ENCODE data around the gene CCDC200.
A peak's percentile ranks its signal among the peaks of the same experiment; 100 is the strongest.
"Not testable (repeated sequence)": the region's sequence is repeated elsewhere in the genome, so short reads cannot be mapped to it uniquely, and the experiment has no call there.

CCDC200 gene

GRCh38 chr17:43216369-43216761, 12.1 kb downstream of the CCDC200 start:
- Histone ChIP-seq H3K9me3 (ENCODE audit: control insufficient read depth, low read length) (no peaks in the 10 kb centered on the region), H3K27me3 (ENCODE audit: control insufficient read depth, insufficient read depth, low read length, poor library complexity, severe bottlenecking) (no peaks in the 10 kb centered on the region), H3K4me1 (ENCODE audit: control insufficient read depth, insufficient read depth, low read length) (peaks cover 6% of the 10 kb centered on the region), H3K4me3 (ENCODE audit: insufficient read depth, low read depth, low read length) (no peak overlapping the region), H3K36me3 (ENCODE audit: control insufficient read depth, insufficient read depth, low read length) (peaks cover 4% of the 10 kb centered on the region), H3K27ac (ENCODE audit: insufficient read depth, low read depth, low read length, poor library complexity, severe bottlenecking) (no peak overlapping the region)
- WGBS, 2 experiments: 92 to 93% methylated on average over 4 of the region's 4 CpGs

- Histone ChIP-seq H3K36me3 (ENCODE audit: control insufficient read depth, insufficient read depth, low read length) (peaks cover 4% of the 10 kb centered on the region), H3K9me3 (ENCODE audit: control insufficient read depth, low read length) (no peaks in the 10 kb centered on the region), H3K4me1 (ENCODE audit: control insufficient read depth, insufficient read depth, low read length) (peaks cover 6% of the 10 kb centered on the region), H3K27me3 (ENCODE audit: control insufficient read depth, insufficient read depth, low read length, poor library complexity, severe bottlenecking) (no peaks in the 10 kb centered on the region), H3K27ac (ENCODE audit: insufficient read depth, low read depth, low read length, poor library complexity, severe bottlenecking) (no peak overlapping the region), H3K4me3 (ENCODE audit: insufficient read depth, low read depth, low read length) (no peak overlapping the region)
- 89 to 97% methylated on average over 3 of the region's 3 CpGs for WGBS, 2 experiments
These were observed 13.1 kb downstream of the CCDC200 start for GRCh38 chr17:43215341-43215740.

- WGBS, 2 experiments: 91 to 92% methylated on average over 2 of the region's 2 CpGs
- Histone ChIP-seq H3K9me3 (ENCODE audit: control insufficient read depth, low read length) (no peaks in the 10 kb centered on the region), H3K4me3 (ENCODE audit: insufficient read depth, low read depth, low read length) (no peak overlapping the region), H3K27me3 (ENCODE audit: control insufficient read depth, insufficient read depth, low read length, poor library complexity, severe bottlenecking) (no peaks in the 10 kb centered on the region), H3K36me3 (ENCODE audit: control insufficient read depth, insufficient read depth, low read length) (peaks cover 6% of the 10 kb centered on the region), H3K27ac (ENCODE audit: insufficient read depth, low read depth, low read length, poor library complexity, severe bottlenecking) (no peak overlapping the region), H3K4me1 (ENCODE audit: control insufficient read depth, insufficient read depth, low read length) (peaks cover 6% of the 10 kb centered on the region)
These were observed 14.9 kb downstream of the CCDC200 start for GRCh38 chr17:43213545-43213944.

DNA sequence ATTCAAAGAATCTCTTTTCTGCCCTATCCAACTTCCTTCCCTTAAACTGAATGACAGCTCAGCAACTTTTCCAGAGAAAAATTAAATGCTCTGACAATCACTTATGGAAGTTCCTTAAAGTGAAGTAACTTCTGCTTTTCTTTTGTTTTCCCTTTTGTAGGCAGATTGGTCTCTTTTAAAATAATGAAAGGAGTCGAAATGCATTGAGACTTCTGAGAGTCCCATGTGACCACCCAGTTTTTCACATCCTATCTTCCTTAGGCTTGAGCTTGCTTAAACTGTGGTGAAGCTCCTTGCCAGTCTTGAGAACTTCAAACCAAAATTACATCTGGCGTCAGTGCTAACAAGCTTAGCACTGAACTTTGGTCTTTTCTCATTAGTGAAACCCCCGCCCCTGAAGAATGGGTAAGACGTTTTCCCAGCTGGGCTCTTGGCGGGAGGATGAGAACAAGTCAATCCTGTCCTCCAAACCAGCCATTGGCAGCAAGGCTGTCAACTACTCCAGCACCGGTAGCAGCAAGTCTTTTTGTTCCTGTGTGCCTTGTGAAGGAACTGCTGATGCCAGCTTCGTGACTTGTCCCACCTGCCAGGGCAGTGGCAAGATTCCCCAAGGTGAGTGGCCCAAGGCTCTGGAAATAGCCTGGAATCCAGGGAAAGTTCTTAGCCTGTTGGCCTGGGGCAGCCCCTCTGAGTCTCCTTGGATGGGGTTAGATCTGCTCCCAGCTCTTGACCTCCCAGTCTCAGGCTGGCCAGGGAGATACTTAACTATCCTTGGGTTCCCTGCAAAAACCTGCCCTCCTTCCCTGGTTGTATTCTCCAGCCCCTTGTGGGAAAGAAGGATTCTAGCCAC, 15.6 kb downstream of the CCDC200 start:
- Histone ChIP-seq H3K9me3 (ENCODE audit: control insufficient read depth, low read length) (no peaks in the 10 kb centered on the region), H3K36me3 (ENCODE audit: control insufficient read depth, insufficient read depth, low read length) (peaks cover 9% of the 10 kb centered on the region), H3K4me1 (ENCODE audit: control insufficient read depth, insufficient read depth, low read length) (peaks cover 6% of the 10 kb centered on the region), H3K27me3 (ENCODE audit: control insufficient read depth, insufficient read depth, low read length, poor library complexity, severe bottlenecking) (no peaks in the 10 kb centered on the region), H3K4me3 (ENCODE audit: insufficient read depth, low read depth, low read length) (peak overlapping the region; percentile 67), H3K27ac (ENCODE audit: insufficient read depth, low read depth, low read length, poor library complexity, severe bottlenecking) (no peak overlapping the region)
- 87 to 89% methylated on average over 7 of the region's 7 CpGs for WGBS, 2 experiments

GRCh38 chr17:43211480-43212402, 16.7 kb downstream of the CCDC200 start, which contains the start of gene TMEM106A:
TMEM106A (plus strand) TSS chr17:43211875; CDS start chr17:43213042, 1,167 bp downstream.
- Histone ChIP-seq H3K27ac (ENCODE audit: insufficient read depth, low read depth, low read length, poor library complexity, severe bottlenecking) (peak within 1 kb of the TSS; percentile 26), H3K9me3 (ENCODE audit: control insufficient read depth, low read length) (no peaks in the 10 kb centered on the region), H3K4me1 (ENCODE audit: control insufficient read depth, insufficient read depth, low read length) (peaks cover 6% of the 10 kb centered on the region), H3K27me3 (ENCODE audit: control insufficient read depth, insufficient read depth, low read length, poor library complexity, severe bottlenecking) (no peaks in the 10 kb centered on the region), H3K4me3 (ENCODE audit: insufficient read depth, low read depth, low read length) (peak within 1 kb of the TSS; percentile 67), H3K36me3 (ENCODE audit: control insufficient read depth, insufficient read depth, low read length) (peaks cover 9% of the 10 kb centered on the region)
- 3% methylated on average over 54 of the region's 54 CpGs for WGBS, 2 experiments

DNA sequence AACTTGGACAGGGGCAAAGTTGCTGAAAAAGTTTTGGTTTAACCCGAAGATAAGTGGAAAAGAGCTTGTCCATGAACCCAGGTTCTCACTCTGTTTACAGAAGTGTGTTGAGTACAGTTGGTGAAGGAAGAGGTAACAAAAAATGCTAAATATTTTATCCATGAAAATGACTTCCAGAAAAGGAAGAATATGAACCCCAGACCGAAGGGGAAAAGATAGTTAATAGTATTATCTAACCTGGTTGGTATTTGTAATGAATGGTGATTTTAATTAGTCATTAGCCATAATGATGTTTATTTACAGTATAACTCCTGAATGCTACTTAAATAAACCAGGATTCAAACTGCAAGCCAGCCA, 17.3 kb downstream of the CCDC200 start:
- WGBS, 2 experiments: 93 to 96% methylated on average over 1 to 2 of the region's 2 CpGs
- Histone ChIP-seq H3K36me3 (ENCODE audit: control insufficient read depth, insufficient read depth, low read length) (peaks cover 9% of the 10 kb centered on the region), H3K27ac (ENCODE audit: insufficient read depth, low read depth, low read length, poor library complexity, severe bottlenecking) (no peak overlapping the region), H3K27me3 (ENCODE audit: control insufficient read depth, insufficient read depth, low read length, poor library complexity, severe bottlenecking) (no peaks in the 10 kb centered on the region), H3K9me3 (ENCODE audit: control insufficient read depth, low read length) (no peaks in the 10 kb centered on the region), H3K4me1 (ENCODE audit: control insufficient read depth, insufficient read depth, low read length) (peaks cover 6% of the 10 kb centered on the region), H3K4me3 (ENCODE audit: insufficient read depth, low read depth, low read length) (peak overlapping the region; percentile 67)

DNA sequence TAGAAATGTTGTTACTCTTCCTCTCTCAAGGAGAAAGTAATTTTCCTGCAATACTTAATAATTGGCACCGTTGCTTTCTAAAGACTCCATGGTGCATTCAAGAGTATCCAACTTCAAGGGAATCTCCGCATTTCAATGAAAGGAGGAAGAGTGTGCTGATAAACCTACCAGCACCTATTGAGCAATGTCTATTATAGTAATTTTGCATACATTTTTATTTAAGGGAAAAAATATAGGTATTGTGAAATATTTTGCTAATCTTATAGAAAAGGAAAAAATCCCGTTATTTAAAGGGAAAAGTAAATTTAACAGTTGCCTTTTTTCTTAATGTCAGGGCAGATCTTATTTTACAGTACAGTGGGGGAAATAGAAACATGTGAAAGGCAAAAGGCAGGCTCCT, 17.8 kb downstream of the CCDC200 start:
- H3K36me3 ChIP-seq (ENCODE audit: control insufficient read depth, insufficient read depth, low read length): peaks cover 6% of the 10 kb centered on the region
- H3K4me3 ChIP-seq (ENCODE audit: insufficient read depth, low read depth, low read length): no peak overlapping the region
- H3K27me3 ChIP-seq (ENCODE audit: control insufficient read depth, insufficient read depth, low read length, poor library complexity, severe bottlenecking): no peaks in the 10 kb centered on the region
- WGBS, 2 experiments: 72 to 73% methylated on average over 3 of the region's 3 CpGs
- H3K27ac ChIP-seq (ENCODE audit: insufficient read depth, low read depth, low read length, poor library complexity, severe bottlenecking): no peak overlapping the region
- peaks cover 6% of the 10 kb centered on the region for H3K4me1 ChIP-seq (ENCODE audit: control insufficient read depth, insufficient read depth, low read length)
- no peaks in the 10 kb centered on the region for H3K9me3 ChIP-seq (ENCODE audit: control insufficient read depth, low read length)

DNA sequence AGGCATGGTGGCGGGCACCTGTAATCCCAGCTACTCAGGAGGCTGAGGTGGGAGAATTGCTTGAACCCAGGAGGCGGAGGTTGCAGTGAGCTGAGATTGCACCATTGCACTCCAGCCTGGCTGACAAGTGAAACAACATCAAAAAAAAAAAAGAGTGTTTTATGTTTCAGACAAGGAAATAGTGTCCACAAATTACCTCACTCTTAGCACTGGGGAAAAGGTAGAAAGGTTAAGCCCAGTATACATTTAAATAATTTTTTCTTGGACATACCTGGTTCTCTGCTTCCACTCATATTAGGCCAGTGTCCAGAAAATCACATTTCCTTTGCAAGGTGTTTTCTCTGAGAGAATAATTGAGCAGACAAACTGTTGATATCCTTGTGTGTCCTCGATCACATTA, 25.4 kb downstream of the CCDC200 start:
- H3K36me3 ChIP-seq (ENCODE audit: control insufficient read depth, insufficient read depth, low read length): peaks cover 32% of the 10 kb centered on the region
- 96 to 100% methylated on average over 3 of the region's 3 CpGs for WGBS, 2 experiments
- H3K27ac ChIP-seq (ENCODE audit: insufficient read depth, low read depth, low read length, poor library complexity, severe bottlenecking): not testable (repeated sequence)

GRCh38 chr17:43200127-43200526, 28.3 kb downstream of the CCDC200 start:
- Histone ChIP-seq H3K36me3 (ENCODE audit: control insufficient read depth, insufficient read depth, low read length) (peaks cover 43% of the 10 kb centered on the region), H3K27ac (ENCODE audit: insufficient read depth, low read depth, low read length, poor library complexity, severe bottlenecking) (no peak overlapping the region), H3K9me3 (ENCODE audit: control insufficient read depth, low read length) (no peaks in the 10 kb centered on the region), H3K27me3 (ENCODE audit: control insufficient read depth, insufficient read depth, low read length, poor library complexity, severe bottlenecking) (no peaks in the 10 kb centered on the region), H3K4me3 (ENCODE audit: insufficient read depth, low read depth, low read length) (no peak overlapping the region), H3K4me1 (ENCODE audit: control insufficient read depth, insufficient read depth, low read length) (no peaks in the 10 kb centered on the region)
- 94 to 96% methylated on average over 4 of the region's 4 CpGs for WGBS, 2 experiments

More for the DNA sequence above, 25.4 kb downstream of the CCDC200 start:
- not testable (repeated sequence) for H3K27me3 ChIP-seq (ENCODE audit: control insufficient read depth, insufficient read depth, low read length, poor library complexity, severe bottlenecking); H3K9me3 ChIP-seq (ENCODE audit: control insufficient read depth, low read length); H3K4me1 ChIP-seq (ENCODE audit: control insufficient read depth, insufficient read depth, low read length); H3K4me3 ChIP-seq (ENCODE audit: insufficient read depth, low read depth, low read length)

GRCh38 chr17:43199633-43200032, 28.8 kb downstream of the CCDC200 start:
- Histone ChIP-seq H3K36me3 (ENCODE audit: control insufficient read depth, insufficient read depth, low read length) (peaks cover 43% of the 10 kb centered on the region), H3K4me1 (ENCODE audit: control insufficient read depth, insufficient read depth, low read length) (no peaks in the 10 kb centered on the region), H3K27ac (ENCODE audit: insufficient read depth, low read depth, low read length, poor library complexity, severe bottlenecking) (no peak overlapping the region), H3K27me3 (ENCODE audit: control insufficient read depth, insufficient read depth, low read length, poor library complexity, severe bottlenecking) (no peaks in the 10 kb centered on the region), H3K4me3 (ENCODE audit: insufficient read depth, low read depth, low read length) (no peak overlapping the region), H3K9me3 (ENCODE audit: control insufficient read depth, low read length) (no peaks in the 10 kb centered on the region)
- WGBS, 2 experiments: 93 to 94% methylated on average over 2 of the region's 2 CpGs
